ENCODE results near the gene DNASE1L1. TPM values are rescaled to one million over a fixed set of nuclear protein-coding genes. Genes with fewer than 3 reads are reported as not detected.
A peak's percentile ranks its signal among the peaks of the same experiment; 100 is the strongest.

The DNASE1L1 gene
- total RNA-seq, 1 donor = 74.6 TPM

- Histone ChIP-seq H3K27me3 (ENCODE audit: insufficient read depth, low read length) (no peaks in the 10 kb centered on the region), H3K36me3 (ENCODE audit: insufficient read depth, low read length) (peaks cover 25% of the 10 kb centered on the region), H3K4me1 (ENCODE audit: insufficient read depth, low read length) (peaks cover 9% of the 10 kb centered on the region), H4K20me1 (ENCODE audit: insufficient read depth, low read length) (peaks cover 33% of the 10 kb centered on the region), H3K4me2 (ENCODE audit: insufficient read depth, low read length) (peak overlapping the region; percentile 68), H3K9me3 (ENCODE audit: low read depth, low read length) (no peaks in the 10 kb centered on the region), H3K27ac (ENCODE audit: low read depth, low read length) (no peak overlapping the region), H3K79me2 (ENCODE audit: insufficient read depth, low read length) (peaks cover 42% of the 10 kb centered on the region), H2AFZ (ENCODE audit: low read length) (no peak overlapping the region), H3K4me3 (ENCODE audit: insufficient read depth, low read length) (peak overlapping the region; percentile 76)
- TF ChIP-seq, protein P1, sequence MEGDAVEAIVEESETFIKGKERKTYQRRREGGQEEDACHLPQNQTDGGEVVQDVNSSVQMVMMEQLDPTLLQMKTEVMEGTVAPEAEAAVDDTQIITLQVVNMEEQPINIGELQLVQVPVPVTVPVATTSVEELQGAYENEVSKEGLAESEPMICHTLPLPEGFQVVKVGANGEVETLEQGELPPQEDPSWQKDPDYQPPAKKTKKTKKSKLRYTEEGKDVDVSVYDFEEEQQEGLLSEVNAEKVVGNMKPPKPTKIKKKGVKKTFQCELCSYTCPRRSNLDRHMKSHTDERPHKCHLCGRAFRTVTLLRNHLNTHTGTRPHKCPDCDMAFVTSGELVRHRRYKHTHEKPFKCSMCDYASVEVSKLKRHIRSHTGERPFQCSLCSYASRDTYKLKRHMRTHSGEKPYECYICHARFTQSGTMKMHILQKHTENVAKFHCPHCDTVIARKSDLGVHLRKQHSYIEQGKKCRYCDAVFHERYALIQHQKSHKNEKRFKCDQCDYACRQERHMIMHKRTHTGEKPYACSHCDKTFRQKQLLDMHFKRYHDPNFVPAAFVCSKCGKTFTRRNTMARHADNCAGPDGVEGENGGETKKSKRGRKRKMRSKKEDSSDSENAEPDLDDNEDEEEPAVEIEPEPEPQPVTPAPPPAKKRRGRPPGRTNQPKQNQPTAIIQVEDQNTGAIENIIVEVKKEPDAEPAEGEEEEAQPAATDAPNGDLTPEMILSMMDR (IDR thresholded peaks at IDR 0.05; ENCODE audit: extremely low read depth, low read depth, low read length) = no peak
- peak; percentile 94 for DNase-seq (ENCODE audit: insufficient read length, low spot score, missing footprints)
Observed at GRCh38 chrX:154436374-154436982, 27.4 kb upstream of the DNASE1L1 start.

DNA sequence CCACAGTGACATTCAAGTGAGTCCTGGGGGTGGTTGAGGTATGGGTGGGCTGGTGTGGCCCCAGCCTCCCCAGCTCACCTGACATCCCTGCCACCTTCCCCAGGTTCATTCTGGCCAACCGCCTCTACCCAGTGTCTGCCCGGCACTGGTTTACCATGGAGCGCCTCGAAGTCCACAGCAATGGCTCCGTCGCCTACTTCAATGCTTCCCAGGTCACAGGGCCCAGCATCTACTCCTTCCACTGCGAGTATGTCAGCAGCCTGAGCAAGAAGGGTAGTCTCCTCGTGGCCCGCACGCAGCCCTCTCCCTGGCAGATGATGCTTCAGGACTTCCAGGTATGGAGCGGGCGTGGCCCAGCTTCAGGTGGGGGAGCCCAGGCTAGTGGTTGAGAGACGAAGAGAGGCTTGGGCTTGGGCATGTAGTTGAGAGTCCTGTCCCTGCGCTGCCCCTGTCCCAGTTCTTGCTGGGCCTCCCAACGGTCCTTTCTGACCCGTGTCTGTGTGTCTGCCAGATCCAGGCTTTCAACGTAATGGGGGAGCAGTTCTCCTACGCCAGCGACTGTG is 26.2 kb upstream of the DNASE1L1 start:
- Histone ChIP-seq H3K36me3 (ENCODE audit: insufficient read depth, low read length) (peaks cover 16% of the 10 kb centered on the region), H3K79me2 (ENCODE audit: insufficient read depth, low read length) (peaks cover 45% of the 10 kb centered on the region), H4K20me1 (ENCODE audit: insufficient read depth, low read length) (peaks cover 34% of the 10 kb centered on the region), H3K4me3 (ENCODE audit: insufficient read depth, low read length) (no peak overlapping the region), H3K4me1 (ENCODE audit: insufficient read depth, low read length) (peaks cover 9% of the 10 kb centered on the region), H3K9me3 (ENCODE audit: low read depth, low read length) (no peaks in the 10 kb centered on the region), H3K27me3 (ENCODE audit: insufficient read depth, low read length) (no peaks in the 10 kb centered on the region), H3K27ac (ENCODE audit: low read depth, low read length) (no peak overlapping the region), H2AFZ (ENCODE audit: low read length) (no peak overlapping the region), H3K4me2 (ENCODE audit: insufficient read depth, low read length) (no peak overlapping the region)
- no peak for DNase-seq (ENCODE audit: insufficient read length, low spot score, missing footprints)
- TF ChIP-seq, protein P1 (IDR thresholded peaks at IDR 0.05; ENCODE audit: extremely low read depth, low read depth, low read length) = no peak

- no peaks in the 10 kb centered on the region for H3K9me3 ChIP-seq (ENCODE audit: low read depth, low read length)
- peaks cover 42% of the 10 kb centered on the region for H3K79me2 ChIP-seq (ENCODE audit: insufficient read depth, low read length)
Observed at GRCh38 chrX:154434394-154435168, 25.5 kb upstream of the DNASE1L1 start.

More at GRCh38 chrX:154434394-154435168, 25.5 kb upstream of the DNASE1L1 start:
- H3K4me3 ChIP-seq (ENCODE audit: insufficient read depth, low read length) = no peak overlapping the region
- TF ChIP-seq, protein P1 (IDR thresholded peaks at IDR 0.05; ENCODE audit: extremely low read depth, low read depth, low read length) = no peak
- H2AFZ ChIP-seq (ENCODE audit: low read length) = no peak overlapping the region
- no peaks in the 10 kb centered on the region for H3K27me3 ChIP-seq (ENCODE audit: insufficient read depth, low read length)
- no peak overlapping the region for H3K27ac ChIP-seq (ENCODE audit: low read depth, low read length)
- no peak overlapping the region for H3K4me2 ChIP-seq (ENCODE audit: insufficient read depth, low read length)
- peak; percentile 87 for DNase-seq (ENCODE audit: insufficient read length, low spot score, missing footprints)
- peaks cover 14% of the 10 kb centered on the region for H3K36me3 ChIP-seq (ENCODE audit: insufficient read depth, low read length)
- H3K4me1 ChIP-seq (ENCODE audit: insufficient read depth, low read length) = peaks cover 11% of the 10 kb centered on the region
- H4K20me1 ChIP-seq (ENCODE audit: insufficient read depth, low read length) = peaks cover 28% of the 10 kb centered on the region

All from osteoblast (primary cell).